Activated B cell treated with CpG ODN at 0.5 μM for 24 hours (primary cell): Measurements from ENCODE around the gene FAR1. TPM values are rescaled to one million over a fixed set of nuclear protein-coding genes. Genes with fewer than 3 reads are reported as not detected.

Experiments used
- ATAC-seq: fragments of 200-7000 bp; cut with Tn5 transposase; one replicate; pipeline ENCODE4 v1.10.0; 2021; ENCODE audit warnings: low read depth, mild to moderate bottlenecking, moderate library complexity
- CTCF ChIA-PET: fragments of 350-600 bp; sonication (Branson Sonifier 250); formaldehyde crosslinking; loops from one replicate; lab custom pipeline; 2021; ENCODE audit warnings: antibody characterized with exemption; lab: Charles Lee
- POLR2A ChIA-PET: fragments of 350-600 bp; sonication (Branson Sonifier 250); formaldehyde crosslinking; loops from one replicate; lab custom pipeline; 2021; ENCODE audit warnings: antibody characterized with exemption; lab: Charles Lee
- DNase-seq: peaks from one replicate; pipeline ENCODE4 v3.0.0; 2022
- H3K27ac Mint-ChIP-seq: one replicate; pipeline ENCODE4 v1.8.0; 2020; ENCODE audit warnings: mixed read lengths
- H3K27me3 Mint-ChIP-seq: one replicate; pipeline ENCODE4 v1.8.0; 2021; ENCODE audit warnings: mixed read lengths
- H3K36me3 Mint-ChIP-seq: one replicate; pipeline ENCODE4 v1.8.0; 2021; ENCODE audit warnings: low read depth, mixed read lengths
- H3K4me1 Mint-ChIP-seq: one replicate; pipeline ENCODE4 v1.8.0; 2021; ENCODE audit warnings: mixed read lengths
- H3K4me3 Mint-ChIP-seq: one replicate; pipeline ENCODE4 v1.8.0; 2020; ENCODE audit warnings: mild to moderate bottlenecking, mixed read lengths
- H3K9me3 Mint-ChIP-seq: one replicate; pipeline ENCODE4 v1.8.0; 2020; ENCODE audit warnings: mixed read lengths
- intact Hi-C: fragments of 100-400 bp; cut with micrococcal nuclease; formaldehyde crosslinking; loops from one replicate; pipeline ENCODE4 v1.15.1; 2024
- total RNA-seq: library from RNA; stranded (reverse); gene quantifications from 2 replicates; pipeline ENCODE4 v1.2.3, GENCODE V29; 2022
- TF ChIP-seq, protein P1 (sequence below): fragments of 200-600 bp; IDR thresholded peaks from one replicate; pipeline ENCODE4 v1.8.0; 2022; ENCODE audit warnings: antibody characterized with exemption, mild to moderate bottlenecking

Gene FAR1
- total RNA-seq, 1 donor from 2014 or later: 48.4 TPM

DNA sequence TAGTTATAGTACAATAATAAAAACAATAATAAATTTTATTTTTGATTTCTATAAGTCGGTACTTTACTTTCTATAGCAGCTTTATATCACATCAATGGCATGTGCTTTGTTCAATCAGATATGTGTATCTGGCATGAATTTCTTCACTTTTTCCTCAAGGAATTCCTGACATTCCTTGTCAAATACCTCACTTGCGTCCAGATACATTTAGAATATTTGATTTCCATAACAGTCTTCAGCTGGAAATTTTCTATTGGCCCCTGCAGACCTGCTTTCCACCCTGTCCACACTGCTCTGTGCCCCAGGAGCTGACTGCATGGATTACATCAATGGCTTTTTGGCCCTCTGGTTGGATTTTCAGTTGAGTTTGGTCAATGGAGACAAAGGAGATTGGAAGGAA is 93.2 kb downstream of the FAR1 start:
- H3K4me3 Mint-ChIP-seq: no peak overlapping the region
- no peaks in the 10 kb centered on the region for H3K9me3 Mint-ChIP-seq
- no peak for ATAC-seq

DNA sequence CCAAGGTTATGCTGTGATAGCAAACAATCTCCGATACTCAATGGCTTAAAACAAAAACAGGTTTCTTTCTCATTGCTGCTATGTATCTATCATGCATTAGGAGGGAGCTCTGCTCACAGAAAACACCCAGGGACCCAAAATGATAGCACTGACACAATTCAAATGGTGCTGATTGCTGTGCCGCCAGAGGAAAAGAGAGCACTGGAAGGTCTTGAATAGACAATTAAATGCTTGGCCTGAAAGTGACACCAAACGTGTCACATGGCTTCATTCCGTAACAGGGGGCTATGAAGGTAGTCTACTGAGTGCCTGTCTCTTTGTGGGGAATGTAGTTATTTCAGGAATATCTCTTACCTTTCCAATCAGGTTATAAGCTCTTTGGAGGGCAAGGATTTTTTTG is 94.2 kb downstream of the FAR1 start:
- H3K4me3 Mint-ChIP-seq: no peak overlapping the region
- no peaks in the 10 kb centered on the region for H3K4me1 Mint-ChIP-seq
- H3K27me3 Mint-ChIP-seq: peaks cover 4% of the 10 kb centered on the region
- no peaks in the 10 kb centered on the region for H3K9me3 Mint-ChIP-seq
- H3K36me3 Mint-ChIP-seq: no peaks in the 10 kb centered on the region
- DNase-seq (no peak), ATAC-seq (no peak)
- ChIA-PET POLR2A (no interaction called here), CTCF (no interaction called here)
- intact Hi-C loops: no loop called here
- H3K27ac Mint-ChIP-seq: no peak overlapping the region
- TF ChIP-seq, protein P1, sequence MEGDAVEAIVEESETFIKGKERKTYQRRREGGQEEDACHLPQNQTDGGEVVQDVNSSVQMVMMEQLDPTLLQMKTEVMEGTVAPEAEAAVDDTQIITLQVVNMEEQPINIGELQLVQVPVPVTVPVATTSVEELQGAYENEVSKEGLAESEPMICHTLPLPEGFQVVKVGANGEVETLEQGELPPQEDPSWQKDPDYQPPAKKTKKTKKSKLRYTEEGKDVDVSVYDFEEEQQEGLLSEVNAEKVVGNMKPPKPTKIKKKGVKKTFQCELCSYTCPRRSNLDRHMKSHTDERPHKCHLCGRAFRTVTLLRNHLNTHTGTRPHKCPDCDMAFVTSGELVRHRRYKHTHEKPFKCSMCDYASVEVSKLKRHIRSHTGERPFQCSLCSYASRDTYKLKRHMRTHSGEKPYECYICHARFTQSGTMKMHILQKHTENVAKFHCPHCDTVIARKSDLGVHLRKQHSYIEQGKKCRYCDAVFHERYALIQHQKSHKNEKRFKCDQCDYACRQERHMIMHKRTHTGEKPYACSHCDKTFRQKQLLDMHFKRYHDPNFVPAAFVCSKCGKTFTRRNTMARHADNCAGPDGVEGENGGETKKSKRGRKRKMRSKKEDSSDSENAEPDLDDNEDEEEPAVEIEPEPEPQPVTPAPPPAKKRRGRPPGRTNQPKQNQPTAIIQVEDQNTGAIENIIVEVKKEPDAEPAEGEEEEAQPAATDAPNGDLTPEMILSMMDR: no peak

More for the DNA sequence above, 93.2 kb downstream of the FAR1 start:
- Mint-ChIP-seq H3K36me3 (no peaks in the 10 kb centered on the region), H3K4me1 (no peaks in the 10 kb centered on the region), H3K27ac (no peak overlapping the region), H3K27me3 (peaks cover 4% of the 10 kb centered on the region)
- CTCF ChIA-PET: no interaction called here
- DNase-seq: no peak
- intact Hi-C loops: no loop called here
- TF ChIP-seq, protein P1: no peak
- POLR2A ChIA-PET: no interaction called here

DNA sequence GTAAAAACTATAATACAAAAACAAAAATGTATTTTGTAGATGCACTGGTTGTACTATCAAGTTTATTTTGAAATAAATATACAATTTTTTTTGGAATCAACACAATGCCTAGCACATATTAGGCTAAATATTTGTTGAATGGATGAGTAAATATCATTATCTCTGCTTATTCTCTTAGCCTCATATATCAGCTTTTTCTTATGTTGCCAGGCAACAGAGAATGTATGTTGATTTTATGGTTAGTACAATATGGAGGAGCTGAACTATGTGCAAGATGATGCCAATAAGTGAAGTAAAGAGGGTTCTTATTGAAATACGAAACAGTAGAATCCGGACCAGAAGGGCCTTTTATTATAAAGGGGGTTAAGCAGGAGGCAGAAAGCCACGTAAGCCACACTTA is 94.9 kb downstream of the FAR1 start:
- CTCF ChIA-PET: no interaction called here
- POLR2A ChIA-PET: no interaction called here
- H3K27ac Mint-ChIP-seq: no peak overlapping the region

DNA sequence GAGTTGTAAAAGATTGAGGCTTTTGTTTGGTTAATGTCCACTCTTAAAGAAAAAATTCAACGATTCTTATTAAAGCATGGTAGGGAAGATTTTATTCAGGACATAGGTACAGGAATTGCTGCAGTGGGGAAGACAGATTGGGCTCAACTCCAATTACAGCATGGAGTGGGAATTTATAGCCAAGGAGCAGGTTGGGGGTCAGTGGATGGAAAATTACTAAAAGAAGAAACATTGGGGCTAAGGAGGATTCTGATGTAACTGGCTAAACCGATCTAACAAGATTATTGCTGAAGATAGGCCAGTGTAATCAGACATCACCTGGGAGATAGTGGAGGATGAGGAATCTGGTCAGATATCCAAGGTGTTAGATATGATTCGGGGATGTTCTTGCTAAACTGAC is 97.4 kb downstream of the FAR1 start:
- ChIA-PET CTCF (no interaction called here), POLR2A (no interaction called here)
- H3K4me1 Mint-ChIP-seq: no peaks in the 10 kb centered on the region
- H3K27ac Mint-ChIP-seq: no peak overlapping the region
- ATAC-seq (no peak), DNase-seq (no peak)
- H3K9me3 Mint-ChIP-seq: no peaks in the 10 kb centered on the region
- H3K36me3 Mint-ChIP-seq: no peaks in the 10 kb centered on the region
- intact Hi-C loops: no loop called here
- H3K27me3 Mint-ChIP-seq: peaks cover 8% of the 10 kb centered on the region
- H3K4me3 Mint-ChIP-seq: no peak overlapping the region
- TF ChIP-seq, protein P1: no peak

More for the DNA sequence above, 94.9 kb downstream of the FAR1 start:
- no peaks in the 10 kb centered on the region for H3K9me3 Mint-ChIP-seq
- H3K36me3 Mint-ChIP-seq: no peaks in the 10 kb centered on the region
- TF ChIP-seq, protein P1: no peak
- peaks cover 4% of the 10 kb centered on the region for H3K27me3 Mint-ChIP-seq
- no peaks in the 10 kb centered on the region for H3K4me1 Mint-ChIP-seq
- intact Hi-C loops: no loop called here
- no peak overlapping the region for H3K4me3 Mint-ChIP-seq
- DNase-seq (no peak), ATAC-seq (no peak)

DNA sequence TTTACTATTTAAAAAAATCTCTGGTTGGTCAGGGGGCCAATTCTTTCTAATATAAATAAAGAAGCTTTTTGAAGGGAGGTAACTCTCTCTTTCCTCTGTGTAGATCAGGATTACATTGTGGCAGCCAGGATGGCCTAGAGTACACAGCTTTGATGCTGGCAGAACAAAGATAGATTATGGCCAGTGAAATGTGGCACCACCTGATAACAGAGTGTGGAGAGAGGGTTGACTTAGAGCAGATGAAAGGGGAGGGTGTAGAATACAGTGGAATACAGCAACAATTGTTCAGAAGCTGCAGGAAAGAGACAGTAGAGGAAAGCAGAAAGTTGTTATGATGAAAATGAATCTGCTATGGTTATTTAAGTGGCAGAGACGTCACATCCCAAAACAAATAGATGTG is 99.0 kb downstream of the FAR1 start:
- intact Hi-C loops: no loop called here
- ChIA-PET POLR2A (no interaction called here), CTCF (no interaction called here)
- ATAC-seq (no peak), DNase-seq (no peak)
- Mint-ChIP-seq H3K27me3 (peaks cover 8% of the 10 kb centered on the region), H3K4me3 (no peak overlapping the region), H3K9me3 (no peaks in the 10 kb centered on the region), H3K27ac (no peak overlapping the region), H3K4me1 (peaks cover under 1% of the 10 kb centered on the region), H3K36me3 (no peaks in the 10 kb centered on the region)
- TF ChIP-seq, protein P1: no peak
